DMS53 treated with DMSO at 0.1 percent for 48 hours (cell line): ENCODE measurements around the gene HOMER2.
"Not testable (repeated sequence)": the region's sequence is repeated elsewhere in the genome, so short reads cannot be mapped to it uniquely, and the experiment has no call there.

Experiments
- DNase-seq: peaks from one replicate; lab custom pipeline; 2025; ENCODE audit not compliant: unreplicated experiment; lab: John Stamatoyannopoulos, UW

Gene HOMER2

DNA sequence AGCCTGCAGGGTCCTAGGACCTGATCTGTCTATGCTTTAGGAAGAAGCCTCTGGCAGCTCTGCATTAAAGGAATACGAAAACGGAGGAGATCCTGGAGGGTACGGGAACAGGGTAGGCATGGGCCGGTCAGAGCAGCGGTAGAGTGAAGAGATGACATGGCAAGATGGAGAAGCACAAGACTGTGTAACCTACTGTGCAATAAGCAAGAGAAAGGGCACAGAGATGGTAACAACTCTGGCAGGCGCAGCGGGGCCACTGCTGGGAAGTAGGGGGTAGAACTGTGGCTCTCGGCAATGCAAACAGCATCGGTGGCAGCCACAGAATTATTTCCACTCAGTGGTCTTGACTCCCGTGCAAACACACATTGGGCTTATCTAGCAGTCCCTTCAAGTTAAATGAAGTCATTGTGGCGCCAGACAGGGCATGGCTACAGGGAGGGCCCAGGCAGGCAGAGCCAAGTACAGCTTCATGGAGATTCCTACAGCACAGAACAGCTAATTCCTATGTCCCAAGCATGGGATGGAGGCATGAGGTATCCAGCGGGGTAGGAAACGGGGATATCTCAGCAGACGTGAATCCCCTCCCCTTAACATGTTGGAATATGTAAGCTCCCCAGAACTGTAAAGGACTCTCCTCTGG is 114.3 kb downstream of the HOMER2 start:
- no peak for DNase-seq

DNA sequence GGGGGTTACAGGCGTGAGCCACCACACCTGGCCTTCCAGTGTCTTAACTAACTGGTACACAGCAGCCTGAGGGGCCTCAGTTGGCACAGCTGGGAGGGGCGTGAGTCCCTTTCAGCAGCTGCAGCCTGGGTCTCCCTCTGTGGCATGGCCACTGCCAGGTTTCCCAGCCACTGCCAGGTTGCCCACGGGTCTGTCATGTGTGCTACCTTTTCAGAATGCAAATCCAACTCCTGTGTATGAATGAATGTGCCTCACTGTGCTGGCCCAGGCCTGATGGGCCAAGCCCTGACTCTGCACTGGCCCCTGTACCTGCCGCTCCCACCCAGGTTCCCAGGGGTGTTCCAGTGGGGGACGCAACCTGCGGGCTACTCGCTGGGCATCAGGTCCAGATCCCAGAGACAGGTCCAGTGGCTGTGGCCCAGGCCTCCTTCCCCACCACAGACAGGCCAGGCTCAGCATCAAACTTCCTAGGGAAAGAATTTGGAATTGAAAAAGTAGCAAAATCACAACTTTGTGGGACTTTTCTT is 117.1 kb downstream of the HOMER2 start:
- DNase-seq = no peak

DNA sequence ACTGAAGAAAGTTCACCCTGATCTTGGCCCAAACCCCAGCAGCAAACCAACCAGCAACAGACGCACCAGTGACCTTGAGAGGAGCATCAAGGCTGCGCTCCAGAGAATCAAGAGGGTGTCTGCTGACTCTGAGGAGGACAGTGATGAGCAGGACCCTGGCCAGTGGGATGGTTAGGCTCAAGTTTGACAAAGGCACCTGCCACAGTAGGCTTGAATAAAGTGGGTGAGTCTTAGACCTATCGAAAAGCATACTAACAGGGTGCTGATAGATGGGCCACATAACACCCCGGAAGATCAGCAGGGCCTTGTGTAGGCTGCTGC is 119.2 kb downstream of the HOMER2 start:
- no peak for DNase-seq

DNA sequence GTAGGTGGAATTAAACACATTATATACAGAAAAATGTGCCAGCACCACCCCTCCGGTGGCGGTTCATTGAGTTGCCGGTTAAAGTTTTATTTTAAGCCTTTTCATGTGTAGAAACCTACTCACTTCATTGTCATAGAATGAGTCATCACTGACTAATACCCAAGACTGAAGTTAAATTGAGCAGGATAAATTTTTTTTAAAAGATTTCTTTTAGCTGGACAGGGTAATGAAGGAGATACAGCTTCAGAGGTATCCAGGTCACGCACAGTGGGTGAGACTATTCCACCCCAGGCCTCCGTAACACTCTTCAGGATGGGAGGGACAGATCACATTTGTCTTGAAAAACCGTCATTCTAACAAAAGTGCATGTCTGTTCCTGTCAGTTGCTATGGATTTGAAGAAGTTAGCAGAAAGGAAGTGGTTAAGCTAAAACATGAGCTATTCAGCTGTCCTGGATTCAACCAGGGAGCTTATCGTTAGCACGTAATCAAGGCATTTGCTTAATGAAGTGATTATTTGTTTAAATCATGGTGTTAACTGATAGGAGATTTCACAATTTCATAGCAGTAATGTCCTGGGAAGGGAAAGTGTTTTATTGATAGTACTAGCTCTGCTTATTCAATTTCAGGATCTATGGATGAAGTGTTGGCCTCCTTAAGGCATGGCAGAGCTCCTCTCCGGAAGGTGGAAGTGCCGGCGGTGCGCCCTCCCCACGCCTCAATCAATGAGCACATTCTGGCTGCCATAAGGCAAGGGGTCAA is 119.7 kb downstream of the HOMER2 start:
- DNase-seq = no peak

DNA sequence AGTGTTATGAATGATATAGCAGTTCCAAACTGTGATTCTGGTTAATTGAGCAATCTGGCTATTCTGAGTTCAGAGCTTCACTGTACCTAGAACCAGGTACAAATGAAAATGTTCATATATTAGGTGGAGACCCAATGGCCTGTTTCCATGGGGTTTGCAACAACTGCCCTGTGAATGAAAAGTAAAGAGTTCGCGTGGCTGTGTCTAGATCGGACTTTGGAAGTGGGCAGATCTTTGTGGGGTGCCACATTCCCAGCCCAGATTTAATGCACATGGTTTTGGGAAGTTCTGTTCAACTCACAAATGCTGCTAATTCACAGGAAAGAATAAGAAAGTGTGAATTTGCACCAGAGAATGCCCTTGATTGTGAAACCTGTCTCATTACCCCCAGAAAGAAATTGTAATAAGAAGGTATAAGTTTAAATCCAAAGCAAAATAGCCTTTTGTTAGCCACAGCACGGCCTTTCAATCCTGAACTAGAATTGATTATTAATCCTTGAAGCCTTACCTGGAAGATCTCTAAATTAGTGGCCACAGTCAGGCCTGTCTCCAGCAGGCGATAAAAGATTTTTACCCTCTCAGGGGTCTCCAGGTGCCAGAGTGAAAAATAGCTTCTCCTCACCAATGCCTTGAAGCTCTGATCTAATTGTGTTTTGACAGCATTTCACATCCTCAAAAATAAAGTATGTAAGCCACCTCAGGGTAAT is 120.5 kb downstream of the HOMER2 start:
- no peak for DNase-seq

DNA sequence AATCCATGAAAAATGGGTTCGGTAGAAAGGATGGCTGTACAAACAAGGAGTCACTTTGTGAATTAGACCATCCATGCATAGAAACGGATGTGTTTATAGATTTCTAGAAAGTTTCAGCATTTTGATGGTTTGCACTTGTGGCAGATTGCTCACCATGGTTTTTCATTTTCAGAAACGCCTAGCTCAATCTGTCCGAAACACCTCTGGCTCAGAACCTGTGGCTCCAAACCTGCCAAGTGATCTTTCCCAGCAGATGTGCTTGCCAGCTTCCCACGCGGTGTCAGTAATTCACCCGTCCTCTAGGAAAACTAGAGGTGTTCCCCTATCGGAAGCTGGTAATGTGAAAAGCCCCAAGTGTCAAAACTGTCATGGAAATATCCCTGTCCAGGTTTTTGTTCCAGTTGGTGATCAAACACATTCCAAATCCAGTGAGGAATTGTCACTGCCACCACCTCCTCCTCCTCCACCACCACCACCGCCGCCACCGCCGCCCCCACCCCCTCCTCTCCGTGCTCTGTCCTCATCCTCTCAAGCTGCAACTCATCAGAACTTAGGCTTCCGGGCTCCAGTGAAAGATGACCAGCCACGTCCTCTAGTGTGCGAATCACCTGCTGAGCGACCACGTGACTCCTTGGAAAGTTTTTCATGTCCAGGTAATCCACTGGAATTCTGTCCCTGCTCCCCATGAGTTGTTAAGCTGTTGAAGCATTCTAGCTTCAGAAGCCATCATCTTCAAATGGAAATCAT is 121.9 kb downstream of the HOMER2 start:
- no peak for DNase-seq

DNA sequence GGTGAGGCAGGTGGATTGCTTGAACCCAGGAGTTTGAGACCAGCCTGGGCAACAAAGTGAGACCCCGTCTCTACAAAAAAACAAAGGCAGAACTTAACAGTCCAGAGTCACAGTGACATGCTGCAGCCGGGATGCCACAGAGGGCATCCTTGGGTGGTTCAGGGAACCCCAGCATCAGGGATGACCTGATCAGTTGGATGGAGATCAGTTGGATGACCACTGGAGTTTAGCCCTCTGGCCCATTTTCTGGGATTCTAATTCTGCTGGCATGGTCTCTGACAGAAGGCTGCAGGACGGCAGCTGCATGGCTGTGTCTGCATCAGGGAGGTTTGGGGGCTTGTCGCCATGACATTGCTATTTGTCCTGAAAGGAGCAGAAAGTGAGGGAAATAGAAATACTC is 123.3 kb downstream of the HOMER2 start:
- no peak for DNase-seq

DNA sequence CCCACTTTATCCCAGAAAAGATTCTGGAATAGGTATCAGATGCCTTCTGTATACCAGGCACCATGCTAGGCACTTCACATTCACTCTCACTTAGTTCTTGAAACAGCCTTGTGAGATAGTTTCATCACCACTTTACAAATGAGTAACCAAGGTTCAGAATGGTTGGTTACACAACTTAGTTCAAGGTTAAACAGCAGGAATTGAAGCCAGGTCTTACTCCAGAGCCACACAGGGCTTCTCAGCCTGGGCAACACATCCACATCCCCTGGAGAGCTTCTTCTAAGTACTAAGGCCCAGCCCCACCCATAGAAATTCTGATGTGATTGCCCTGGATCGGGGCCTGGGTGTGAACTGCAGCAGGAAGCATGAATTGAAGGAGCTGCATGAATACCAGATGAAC is 124.4 kb downstream of the HOMER2 start:
- DNase-seq = no peak

DNA sequence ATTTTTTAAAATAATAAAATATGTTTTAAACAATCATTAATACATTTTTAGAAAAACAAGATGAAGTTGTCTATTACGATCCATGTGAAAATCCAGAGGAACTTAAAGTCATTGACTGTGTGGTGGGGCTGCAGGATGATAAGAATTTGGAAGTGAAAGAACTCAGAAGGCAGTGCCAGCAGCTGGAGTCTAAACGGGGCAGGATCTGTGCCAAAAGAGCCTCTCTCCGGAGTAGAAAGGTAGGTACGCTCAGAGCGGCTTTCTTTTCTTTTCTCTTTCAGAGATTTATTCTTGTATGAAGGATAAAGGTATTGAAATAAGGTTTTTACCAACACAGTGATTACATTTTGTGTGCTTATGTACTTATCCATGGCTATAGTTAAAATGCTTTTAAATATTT is 129.5 kb downstream of the HOMER2 start:
- DNase-seq = no peak

DNA sequence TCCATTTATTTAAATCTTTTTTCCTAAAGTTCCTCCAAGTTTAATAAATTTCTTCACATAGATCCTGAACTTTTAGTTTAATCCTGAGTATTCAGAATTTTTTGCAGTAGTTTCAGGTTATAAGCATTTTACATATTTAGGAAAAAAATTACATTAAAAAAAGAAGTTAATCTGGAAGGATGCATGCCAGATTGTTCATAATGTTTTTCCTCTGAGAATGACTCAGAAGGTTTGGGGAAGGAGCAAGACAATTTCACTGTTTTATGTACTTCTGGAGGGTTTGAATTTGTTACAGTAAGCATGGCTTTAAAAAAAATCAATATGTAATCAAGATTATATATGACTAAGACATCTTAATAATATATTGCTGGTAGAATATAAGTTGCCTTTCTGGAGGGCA is 130.7 kb downstream of the HOMER2 start:
- not testable (repeated sequence) for DNase-seq

DNA sequence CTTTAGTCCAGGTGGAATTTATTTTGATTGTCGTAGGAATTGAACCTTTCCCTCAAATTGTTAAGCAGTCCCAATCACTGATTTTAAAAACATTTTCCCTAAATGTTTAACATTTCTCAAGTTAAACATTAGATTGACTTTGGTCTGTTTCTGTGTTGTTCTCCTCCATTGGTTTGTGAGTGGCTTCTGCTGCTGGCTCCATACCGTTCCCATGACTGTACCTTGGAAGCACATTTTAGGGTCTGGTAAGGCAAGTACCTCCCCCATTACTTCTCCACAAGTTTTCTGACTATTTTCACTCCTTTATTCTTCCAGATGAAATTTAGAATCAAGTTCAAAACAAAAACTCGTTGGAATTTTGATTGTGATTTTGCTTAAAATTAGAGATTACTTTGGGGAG is 131.1 kb downstream of the HOMER2 start:
- DNase-seq = not testable (repeated sequence)

DNA sequence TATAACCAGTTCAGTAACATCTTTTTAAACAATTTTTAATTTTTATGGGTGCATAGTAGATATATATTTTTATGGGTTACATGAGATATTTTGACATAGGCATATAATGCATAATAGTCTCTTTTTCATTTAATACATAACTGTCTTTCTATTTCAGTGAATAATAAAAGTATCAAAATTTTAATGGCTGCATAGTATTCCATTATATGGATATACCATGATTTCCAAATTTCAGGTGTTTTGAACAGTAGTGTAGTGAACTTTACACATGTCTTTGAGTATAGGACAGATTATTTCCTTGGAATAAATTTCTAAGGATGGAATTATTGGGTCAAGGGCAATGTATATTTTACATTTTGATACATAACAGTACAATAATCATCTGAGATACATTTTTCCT is 132.4 kb downstream of the HOMER2 start:
- no peak for DNase-seq

DNA sequence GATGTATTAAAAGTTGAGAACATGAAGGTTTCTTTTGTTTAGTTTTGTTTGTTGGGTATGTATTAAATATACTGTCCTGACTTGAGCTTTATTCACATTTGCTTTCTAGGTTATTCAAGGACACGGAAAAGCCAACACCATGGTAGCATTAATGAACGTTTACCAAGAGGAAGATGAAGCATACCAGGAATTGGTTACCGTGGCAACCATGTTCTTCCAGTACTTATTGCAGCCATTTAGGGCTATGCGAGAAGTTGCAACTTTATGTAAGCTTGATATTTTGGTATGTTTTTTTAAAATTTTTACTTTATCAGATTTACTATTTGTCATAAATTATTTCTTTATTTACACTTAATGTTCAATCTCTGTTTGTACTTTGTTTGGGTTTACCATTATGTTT is 139.5 kb downstream of the HOMER2 start:
- no peak for DNase-seq

DNA sequence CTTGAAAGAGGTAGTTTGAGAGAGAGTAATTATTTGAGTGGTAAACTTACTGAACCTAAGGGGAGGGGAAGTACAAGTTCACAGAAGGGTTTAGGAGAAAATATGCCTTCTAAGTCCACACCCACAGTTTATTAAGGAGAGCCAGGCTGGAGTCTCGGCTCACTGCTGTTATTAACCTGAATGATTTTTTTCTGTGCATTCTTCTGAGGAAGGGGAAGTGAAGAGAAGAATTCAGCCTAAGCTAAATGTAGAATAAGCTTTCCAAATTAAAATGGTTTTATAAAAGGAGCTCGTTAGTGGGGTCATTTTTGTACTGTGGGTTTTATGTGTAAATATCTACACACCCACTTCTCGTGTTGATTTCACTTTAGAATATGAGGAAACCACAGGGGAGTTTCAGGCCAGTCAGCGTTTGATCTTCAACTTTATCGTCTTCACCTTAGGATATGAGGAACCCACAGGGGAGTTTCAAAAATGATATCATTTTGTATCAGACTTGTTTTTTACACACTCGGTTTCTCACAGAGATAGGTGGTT is 141.6 kb downstream of the HOMER2 start:
- DNase-seq = no peak

DNA sequence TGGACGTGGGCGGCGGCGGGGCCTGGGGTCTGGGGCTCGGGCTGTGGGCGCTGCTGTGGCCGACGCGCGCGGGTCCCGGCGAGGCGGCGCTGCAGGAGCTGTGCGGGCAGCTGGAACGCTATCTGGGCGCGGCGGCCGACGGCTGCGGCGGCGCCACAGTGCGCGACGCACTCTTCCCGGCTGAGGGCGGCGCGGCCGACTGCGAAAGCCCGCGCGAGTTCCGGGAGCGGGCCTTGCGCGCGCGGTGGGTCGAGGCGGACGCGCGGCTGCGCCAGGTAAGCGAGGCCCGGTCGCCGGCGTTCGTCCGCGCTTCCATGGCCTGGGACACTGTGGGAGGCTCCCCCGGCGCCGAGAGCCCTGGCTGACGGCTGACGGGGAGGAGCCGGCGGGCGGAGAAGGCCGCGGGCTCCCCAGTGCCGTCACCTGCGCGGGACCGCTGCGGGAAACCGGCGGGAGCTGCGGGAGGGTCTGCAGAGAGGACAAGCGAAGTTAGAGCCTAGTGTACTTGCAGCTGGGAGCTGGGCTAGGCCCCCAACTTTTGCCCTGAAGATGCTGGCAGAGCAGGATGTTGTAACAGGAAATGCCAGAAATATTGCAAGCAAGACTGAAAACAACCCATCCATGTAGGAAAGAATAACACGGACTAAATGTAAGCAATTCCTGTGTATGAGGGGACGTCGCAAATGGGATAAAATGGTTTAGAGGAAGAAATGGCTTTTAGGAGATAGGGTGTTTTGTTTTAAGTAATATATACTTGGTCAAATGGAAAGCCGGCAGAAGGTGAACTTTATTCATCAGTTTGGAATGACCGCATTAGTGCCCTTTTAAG is 142.2 kb downstream of the HOMER2 start:
- DNase-seq = peak; percentile 5

DNA sequence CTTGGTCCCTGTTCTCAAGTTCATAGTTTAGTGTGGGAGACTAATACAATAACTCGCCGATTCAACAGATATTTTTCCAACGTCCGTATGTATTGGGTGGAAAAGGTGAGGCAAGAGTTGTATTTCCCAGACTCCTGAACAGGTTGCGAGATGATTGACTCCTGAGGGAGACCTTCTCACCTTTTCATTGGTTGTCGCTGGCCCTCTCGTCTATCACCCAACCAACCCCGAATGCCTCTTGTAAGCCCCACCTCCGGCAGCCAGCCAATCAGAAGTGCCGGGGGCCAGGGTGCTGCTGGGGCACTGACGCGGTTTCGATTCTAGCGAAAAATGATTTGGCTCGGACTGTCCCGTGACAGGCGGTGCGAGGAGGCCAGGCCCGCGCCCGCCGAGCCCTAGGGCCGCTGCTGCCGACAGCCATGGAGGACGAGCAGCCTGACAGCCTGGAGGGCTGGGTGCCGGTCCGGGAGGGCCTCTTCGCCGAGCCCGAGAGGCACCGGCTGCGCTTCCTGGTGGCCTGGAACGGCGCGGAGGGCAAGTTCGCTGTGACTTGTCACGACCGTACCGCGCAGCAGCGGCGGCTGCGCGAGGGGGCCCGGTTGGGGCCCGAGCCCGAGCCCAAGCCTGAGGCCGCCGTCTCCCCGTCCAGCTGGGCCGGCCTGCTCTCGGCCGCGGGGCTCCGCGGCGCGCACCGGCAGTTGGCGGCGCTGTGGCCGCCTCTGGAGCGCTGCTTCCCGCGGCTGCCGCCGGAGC is 143.0 kb downstream of the HOMER2 start, which contains the start of gene WHAMM:
TSS of gene WHAMM (plus strand) at position 321 of the 753 bp plus-strand sequence. CDS start at position 420, 99 bp downstream.
- DNase-seq = peak; percentile 93

DNA sequence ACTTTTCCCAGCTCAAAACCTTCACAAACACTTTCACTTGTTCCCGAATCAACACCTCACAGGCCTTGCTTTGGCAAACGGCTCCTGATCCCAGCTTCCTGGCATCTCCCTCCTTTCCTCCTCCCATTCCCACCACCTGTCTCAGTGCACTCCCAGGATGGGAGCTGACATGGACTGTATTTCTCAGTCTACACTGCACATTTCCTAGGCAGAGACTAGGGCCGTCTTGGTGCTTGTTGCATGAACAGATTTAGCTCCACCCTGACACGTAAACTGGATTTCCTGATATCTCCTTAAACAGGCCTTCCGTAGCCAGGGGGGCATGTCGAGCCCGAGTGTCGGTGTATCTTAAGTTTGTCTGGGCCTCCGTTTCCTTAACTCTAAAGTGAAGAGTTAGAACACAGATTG is 143.9 kb downstream of the HOMER2 start:
- peak; percentile 7 for DNase-seq

DNA sequence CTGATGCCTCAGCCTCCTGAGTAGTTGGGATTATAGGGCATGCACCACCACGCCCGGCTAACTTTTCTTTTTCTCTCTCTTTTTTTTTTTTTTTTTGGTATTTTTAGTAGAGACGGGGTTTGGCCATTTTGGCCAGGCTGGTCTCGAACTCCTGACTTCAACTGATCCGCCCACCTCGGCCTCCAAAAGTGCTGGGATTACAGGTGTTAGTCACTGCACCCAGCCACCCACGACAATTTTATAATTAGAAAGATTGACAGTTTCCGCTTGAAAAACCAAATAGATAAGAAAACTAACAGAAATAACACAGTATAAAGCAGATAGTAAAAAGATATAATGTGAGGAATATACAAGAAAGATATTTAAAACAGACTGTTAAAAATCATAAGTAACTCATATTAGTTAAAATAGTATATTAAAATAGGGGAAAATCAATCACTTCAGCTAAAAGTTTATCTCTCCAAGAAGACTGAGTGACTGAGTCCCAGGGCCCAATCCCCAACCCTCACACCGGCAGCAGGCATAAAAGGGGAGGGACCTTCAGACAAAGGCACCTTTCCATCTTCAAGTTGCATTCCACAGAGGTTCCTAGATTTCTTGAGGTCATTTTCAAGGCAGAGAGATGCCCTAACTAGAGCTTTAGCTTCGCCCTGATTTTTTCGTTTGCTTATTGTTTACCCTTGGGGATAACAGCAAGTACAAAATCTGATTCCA is 144.4 kb downstream of the HOMER2 start:
- DNase-seq = no peak

DNA sequence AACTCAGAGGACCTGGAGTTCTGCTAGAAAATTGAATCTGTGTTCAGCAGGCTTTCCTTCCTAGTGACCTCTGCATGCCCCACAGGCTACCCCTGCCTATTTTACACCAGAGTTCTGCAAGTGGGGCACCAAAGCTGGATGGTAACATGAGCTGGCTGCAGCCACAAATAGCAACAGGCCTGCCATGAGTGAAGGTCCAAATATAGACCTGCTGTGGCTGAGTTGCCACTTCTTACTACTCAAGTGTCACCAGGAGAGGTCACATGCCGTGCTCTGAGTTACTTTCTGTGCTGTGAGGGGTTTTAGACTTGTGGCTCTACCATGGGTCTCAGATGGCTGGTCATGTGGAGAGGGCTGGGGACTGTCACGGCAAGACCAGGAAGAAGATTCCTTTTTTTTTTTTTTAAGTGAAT is 146.5 kb downstream of the HOMER2 start, which contains the start of gene FSD2:
TSS of gene FSD2 (minus strand) at position 76 of the 413 bp plus-strand sequence. CDS start 18,679 bp downstream, outside the sequence.
- peak; percentile 24 for DNase-seq
